AG04449 (cell line): ENCODE data around the gene RMND1.
A peak's percentile ranks its signal among the peaks of the same experiment; 100 is the strongest.

Source experiments
- CTCF ChIA-PET: fragments of 350-600 bp; formaldehyde crosslinking; extraction: SDS; loops from one replicate; lab custom pipeline; 2021; ENCODE audit warnings: antibody characterized with exemption; lab: Yijun Ruan, JAX
- POLR2A ChIA-PET: fragments of 400-600, 350-600 bp; formaldehyde crosslinking; extraction: SDS; loops from one replicate; lab custom pipeline; 2020; ENCODE audit warnings: antibody characterized with exemption, inconsistent platforms; lab: Yijun Ruan, JAX
- DNase-seq: peaks from one replicate; pipeline ENCODE4 v3.0.0-alpha.2; 2010; ENCODE audit warnings: low read depth, low spot score
- H3K4me3 ChIP-seq: 2 replicates; pipeline ENCODE4 v1.5.1; 2011; ENCODE audit warnings: low read depth, mild to moderate bottlenecking, control low read depth, low read length
- CTCF ChIP-seq: IDR thresholded peaks from one replicate; pipeline ENCODE4 v1.5.1; 2011; ENCODE audit warnings: mild to moderate bottlenecking, moderate library complexity, low read length, control low read depth, inconsistent platforms; ENCODE audit not compliant: insufficient read depth; ENCODE audit errors: missing control alignments

Gene RMND1

GRCh38 chr6:151409260-151409659 is 42.7 kb downstream of the RMND1 start:
- CTCF ChIA-PET = no interaction called here
- POLR2A ChIA-PET = no interaction called here

GRCh38 chr6:151408858-151409257 is 43.1 kb downstream of the RMND1 start:
- H3K4me3 ChIP-seq = no peak overlapping the region
- DNase-seq = no peak
- POLR2A ChIA-PET = no interaction called here
- TF ChIP-seq CTCF = no peak
- CTCF ChIA-PET = no interaction called here

More at GRCh38 chr6:151409260-151409659, 42.7 kb downstream of the RMND1 start:
- no peak for TF ChIP-seq CTCF
- no peak overlapping the region for H3K4me3 ChIP-seq
- no peak for DNase-seq

- ChIA-PET POLR2A (interaction anchor here (0.7 kb wide), 1 partner anchor 35 kb away, joined by 3 read pairs; no protein-coding TSS in a partner anchor), CTCF (no interaction called here)
- no peak overlapping the region for H3K4me3 ChIP-seq
- no peak for TF ChIP-seq CTCF
- no peak for DNase-seq
Measured at GRCh38 chr6:151403919-151404308, 48.0 kb downstream of the RMND1 start.

- ChIA-PET CTCF (no interaction called here), POLR2A (no interaction called here)
- H3K4me3 ChIP-seq = no peak overlapping the region
- no peak for TF ChIP-seq CTCF
- no peak for DNase-seq
Measured at GRCh38 chr6:151402228-151402627, 49.7 kb downstream of the RMND1 start.

- DNase-seq = peak; percentile 29
- TF ChIP-seq CTCF = no peak
- ChIA-PET CTCF (interaction anchor here (1.0 to 1.9 kb wide), 2 partner anchors 10 to 508 kb away, joined by 3 to 5 read pairs; no protein-coding TSS in a partner anchor), POLR2A (interaction anchor here (1.5 kb wide), 1 partner anchor 10 kb away, joined by 4 read pairs; no protein-coding TSS in a partner anchor)
- no peak overlapping the region for H3K4me3 ChIP-seq
Measured at GRCh38 chr6:151400473-151400872, 51.5 kb downstream of the RMND1 start.

GRCh38 chr6:151399679-151400078 is 52.2 kb downstream of the RMND1 start:
- H3K4me3 ChIP-seq = no peak overlapping the region
- TF ChIP-seq CTCF = no peak
- ChIA-PET CTCF (interaction anchor here (1.0 to 1.9 kb wide), 2 partner anchors 11 to 508 kb away, joined by 3 to 5 read pairs; no protein-coding TSS in a partner anchor), POLR2A (interaction anchor here (1.5 kb wide), 1 partner anchor 11 kb away, joined by 4 read pairs; no protein-coding TSS in a partner anchor)
- DNase-seq = no peak
